ENCODE data around the gene TMEM50A.
"Not testable (repeated sequence)": the region's sequence is repeated elsewhere in the genome, so short reads cannot be mapped to it uniquely, and the experiment has no call there.

The TMEM50A gene

GRCh38 chr1:25337483-25338187, 499 bp upstream of the TMEM50A start:
- not testable (repeated sequence) for DNase-seq

GRCh38 chr1:25338986-25339385, 852 bp downstream of the TMEM50A start:
- no peak for DNase-seq

- DNase-seq, result no peak
These were observed 3.6 kb downstream of the TMEM50A start for GRCh38 chr1:25341746-25342145.

GRCh38 chr1:25342846-25343245, 4.7 kb downstream of the TMEM50A start:
- DNase-seq, result no peak

- DNase-seq, result peak; percentile 77
These were observed 5.7 kb downstream of the TMEM50A start for GRCh38 chr1:25343872-25344271.

GRCh38 chr1:25347556-25347955, 9.4 kb downstream of the TMEM50A start:
- DNase-seq, result no peak

- no peak for DNase-seq
These were observed 11.5 kb downstream of the TMEM50A start for GRCh38 chr1:25349606-25350005.

- no peak for DNase-seq
These were observed 17.8 kb downstream of the TMEM50A start for GRCh38 chr1:25355841-25356395.

GRCh38 chr1:25356441-25356840, 18.3 kb downstream of the TMEM50A start:
- DNase-seq, result no peak

GRCh38 chr1:25356848-25357247, 18.7 kb downstream of the TMEM50A start:
- DNase-seq, result peak; percentile 52

- DNase-seq, result peak; percentile 85
These were observed 22.8 kb downstream of the TMEM50A start for GRCh38 chr1:25360596-25361581.

GRCh38 chr1:25361901-25362300, 23.8 kb downstream of the TMEM50A start:
- DNase-seq, result no peak

- not testable (repeated sequence) for DNase-seq
These were observed 24.8 kb downstream of the TMEM50A start for GRCh38 chr1:25362634-25363559.

- no peak for DNase-seq
These were observed 31.1 kb downstream of the TMEM50A start for GRCh38 chr1:25369241-25369640.

GRCh38 chr1:25369691-25370271, 31.6 kb downstream of the TMEM50A start:
- DNase-seq, result not testable (repeated sequence)

- DNase-seq, result peak; percentile 85
These were observed 33.6 kb downstream of the TMEM50A start for GRCh38 chr1:25371757-25372156.

- DNase-seq, result not testable (repeated sequence)
These were observed 40.2 kb downstream of the TMEM50A start for GRCh38 chr1:25378367-25378766.

GRCh38 chr1:25382543-25382942, 44.4 kb downstream of the TMEM50A start:
- not testable (repeated sequence) for DNase-seq

GRCh38 chr1:25383090-25383489, 45.0 kb downstream of the TMEM50A start:
- DNase-seq, result peak; percentile 85

- not testable (repeated sequence) for DNase-seq
These were observed 45.7 kb downstream of the TMEM50A start for GRCh38 chr1:25383875-25384274.

GRCh38 chr1:25387096-25387495, 49.0 kb downstream of the TMEM50A start:
- not testable (repeated sequence) for DNase-seq

GRCh38 chr1:25388691-25389090, 50.6 kb downstream of the TMEM50A start:
- DNase-seq, result not testable (repeated sequence)

Data from HCEC 1CT (cell line).